ENCODE measurements around the gene SPEG.

Gene SPEG

GRCh38 chr2:219426068-219426443 lies 8.6 kb upstream of the SPEG start:
- DNase-seq, result no peak

- DNase-seq, result no peak
Observed at GRCh38 chr2:219426534-219427136, 8.0 kb upstream of the SPEG start.

GRCh38 chr2:219428469-219428868 lies 6.2 kb upstream of the SPEG start:
- no peak for DNase-seq

- DNase-seq, result no peak
Observed at GRCh38 chr2:219429958-219430606, 4.6 kb upstream of the SPEG start.

GRCh38 chr2:219430633-219431615 lies 3.7 kb upstream of the SPEG start:
- peak; percentile 15 for DNase-seq

GRCh38 chr2:219433666-219434467 lies 776 bp upstream of the SPEG start:
- no peak for DNase-seq

GRCh38 chr2:219434468-219434717 lies 250 bp upstream of the SPEG start:
- DNase-seq, result no peak

GRCh38 chr2:219435701-219436100 lies 1.1 kb downstream of the SPEG start:
- no peak for DNase-seq

GRCh38 chr2:219436491-219436890 lies 1.8 kb downstream of the SPEG start:
- DNase-seq, result no peak

GRCh38 chr2:219437141-219437540 lies 2.5 kb downstream of the SPEG start:
- no peak for DNase-seq

- no peak for DNase-seq
Observed at GRCh38 chr2:219437690-219438206, 3.1 kb downstream of the SPEG start.

GRCh38 chr2:219438453-219438852 lies 3.8 kb downstream of the SPEG start:
- DNase-seq, result no peak

- no peak for DNase-seq
Observed at GRCh38 chr2:219439506-219439905, 4.9 kb downstream of the SPEG start.

- no peak for DNase-seq
Observed at GRCh38 chr2:219440388-219441256, 6.0 kb downstream of the SPEG start.

- peak; percentile 22 for DNase-seq
Observed at GRCh38 chr2:219441451-219442255, 7.0 kb downstream of the SPEG start.

GRCh38 chr2:219442256-219443015 lies 7.8 kb downstream of the SPEG start:
- DNase-seq, result no peak

GRCh38 chr2:219443016-219443696 lies 8.5 kb downstream of the SPEG start:
- no peak for DNase-seq

- DNase-seq, result no peak
Observed at GRCh38 chr2:219443697-219444023, 9.0 kb downstream of the SPEG start.

- DNase-seq, result no peak
Observed at GRCh38 chr2:219444566-219445091, 10.0 kb downstream of the SPEG start.

- DNase-seq, result no peak
Observed at GRCh38 chr2:219445220-219445640, 10.6 kb downstream of the SPEG start.

Measured in NCI-H510A treated with DMSO at 0.1 percent for 48 hours (cell line).